ENCODE results near the gene BANF1. TPM values are rescaled to one million over a fixed set of nuclear protein-coding genes. Genes with fewer than 3 reads are reported as not detected.
A peak's percentile ranks its signal among the peaks of the same experiment; 100 is the strongest.

Gene BANF1
- total and polyA plus RNA-seq, 9 of the 15 experiments (the other 6 are each of a cell fraction or from before 2014, with no cell fraction given) = 108 to 651 (median 263) TPM

DNA sequence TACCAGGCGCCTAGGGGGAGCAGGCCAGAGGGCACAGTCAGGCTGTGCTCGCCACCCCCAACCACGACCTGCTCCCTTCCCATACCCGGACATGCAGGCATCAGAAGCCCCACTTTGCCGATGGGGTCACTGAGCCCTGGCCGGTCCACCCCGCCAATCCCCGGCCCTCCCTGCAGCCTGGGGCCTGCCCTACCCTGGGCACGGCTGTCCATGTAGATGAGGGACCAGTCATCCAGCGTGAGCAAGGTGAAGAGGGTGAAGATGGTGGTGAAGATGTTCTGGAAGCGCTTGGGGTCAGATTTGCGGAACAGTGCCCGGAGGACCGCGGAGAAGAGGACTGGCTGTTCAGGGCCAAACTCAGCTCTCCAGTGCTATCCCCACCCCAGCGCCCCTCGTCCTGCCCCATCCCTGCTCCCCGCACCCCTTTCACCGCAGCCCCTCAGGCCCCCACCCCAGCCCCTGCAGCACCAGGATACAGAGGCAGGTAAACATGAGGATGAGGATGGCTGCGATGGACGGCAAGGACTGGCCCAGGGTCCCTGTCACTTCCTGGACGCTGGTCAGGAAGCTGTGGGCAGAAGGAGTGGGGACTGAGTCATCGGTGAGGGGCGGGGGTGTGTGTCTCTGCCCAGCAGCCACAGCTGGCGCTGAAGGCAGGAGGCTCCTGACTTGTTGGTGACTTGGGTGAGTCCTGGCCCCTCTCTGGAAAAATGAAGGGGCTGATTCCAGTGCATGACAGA lies 18.5 kb downstream of the BANF1 start:
- intact Hi-C loops (cut with micrococcal nuclease) = no loop called here
- peak; percentile 82 for FAIRE-seq
- TF ChIP-seq ATF3 (IDR thresholded peaks at IDR 0.05) (peak; percentile 87), ATF3 (CRISPR knock-in tag; conservative IDR thresholded peaks at IDR 0.05) (no peak), ELF2 (CRISPR knock-in tag; IDR thresholded peaks at IDR 0.05) (no peak), ZKSCAN3 (CRISPR knock-in tag; IDR thresholded peaks at IDR 0.05) (no peak), DMBX1 (CRISPR knock-in tag; IDR thresholded peaks at IDR 0.05; ENCODE audit: borderline replicate concordance) (no peak), LARP7 (IDR thresholded peaks at IDR 0.05) (no peak), GABPA (tag; conservative IDR thresholded peaks at IDR 0.05; ENCODE audit: low read depth) (peak; percentile 47), NFE2 (IDR thresholded peaks at IDR 0.05; ENCODE audit: low read depth) (peak; percentile 50; the same call in 1 of the 2 replicates), RBFOX2 (IDR thresholded peaks at IDR 0.05; ENCODE audit: low read depth, low read length) (peak; percentile 54; the same call in 1 of the 2 replicates), MYNN (IDR thresholded peaks at IDR 0.05) (peak; percentile 68; the same call in 1 of the 2 replicates), MYNN (CRISPR knock-in tag; IDR thresholded peaks at IDR 0.05) (no peak), TAF7 (tag; IDR thresholded peaks at IDR 0.05) (no peak), LCOR (CRISPR knock-in tag; IDR thresholded peaks at IDR 0.05) (no peak), CTBP1 (IDR thresholded peaks at IDR 0.05; ENCODE audit: borderline replicate concordance) (peak; percentile 34; the same call in 1 of the 2 replicates), POLR2AphosphoS2 (IDR thresholded peaks at IDR 0.05; ENCODE audit: low read length) (no peak), ARID1B (IDR thresholded peaks at IDR 0.05) (peak; percentile 64), POLR2G (IDR thresholded peaks at IDR 0.05; ENCODE audit: low read depth, low read length) (peak; percentile 49)
- TF ChIP-seq, protein P1, sequence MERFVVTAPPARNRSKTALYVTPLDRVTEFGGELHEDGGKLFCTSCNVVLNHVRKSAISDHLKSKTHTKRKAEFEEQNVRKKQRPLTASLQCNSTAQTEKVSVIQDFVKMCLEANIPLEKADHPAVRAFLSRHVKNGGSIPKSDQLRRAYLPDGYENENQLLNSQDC (CRISPR knock-in tag; IDR thresholded peaks at IDR 0.05) = no peak
- TF ChIP-seq, protein P2, sequence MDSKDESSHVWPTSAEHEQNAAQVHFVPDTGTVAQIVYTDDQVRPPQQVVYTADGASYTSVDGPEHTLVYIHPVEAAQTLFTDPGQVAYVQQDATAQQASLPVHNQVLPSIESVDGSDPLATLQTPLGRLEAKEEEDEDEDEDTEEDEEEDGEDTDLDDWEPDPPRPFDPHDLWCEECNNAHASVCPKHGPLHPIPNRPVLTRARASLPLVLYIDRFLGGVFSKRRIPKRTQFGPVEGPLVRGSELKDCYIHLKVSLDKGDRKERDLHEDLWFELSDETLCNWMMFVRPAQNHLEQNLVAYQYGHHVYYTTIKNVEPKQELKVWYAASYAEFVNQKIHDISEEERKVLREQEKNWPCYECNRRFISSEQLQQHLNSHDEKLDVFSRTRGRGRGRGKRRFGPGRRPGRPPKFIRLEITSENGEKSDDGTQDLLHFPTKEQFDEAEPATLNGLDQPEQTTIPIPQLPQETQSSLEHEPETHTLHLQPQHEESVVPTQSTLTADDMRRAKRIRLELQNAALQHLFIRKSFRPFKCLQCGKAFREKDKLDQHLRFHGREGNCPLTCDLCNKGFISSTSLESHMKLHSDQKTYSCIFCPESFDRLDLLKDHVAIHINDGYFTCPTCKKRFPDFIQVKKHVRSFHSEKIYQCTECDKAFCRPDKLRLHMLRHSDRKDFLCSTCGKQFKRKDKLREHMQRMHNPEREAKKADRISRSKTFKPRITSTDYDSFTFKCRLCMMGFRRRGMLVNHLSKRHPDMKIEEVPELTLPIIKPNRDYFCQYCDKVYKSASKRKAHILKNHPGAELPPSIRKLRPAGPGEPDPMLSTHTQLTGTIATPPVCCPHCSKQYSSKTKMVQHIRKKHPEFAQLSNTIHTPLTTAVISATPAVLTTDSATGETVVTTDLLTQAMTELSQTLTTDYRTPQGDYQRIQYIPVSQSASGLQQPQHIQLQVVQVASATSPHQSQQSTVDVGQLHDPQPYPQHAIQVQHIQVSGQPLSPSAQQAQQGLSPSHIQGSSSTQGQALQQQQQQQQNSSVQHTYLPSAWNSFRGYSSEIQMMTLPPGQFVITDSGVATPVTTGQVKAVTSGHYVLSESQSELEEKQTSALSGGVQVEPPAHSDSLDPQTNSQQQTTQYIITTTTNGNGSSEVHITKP (IDR thresholded peaks at IDR 0.05; ENCODE audit: partially characterized antibody) = peak; percentile 73

More for the DNA sequence above, 18.5 kb downstream of the BANF1 start:
- no peaks in the 10 kb centered on the region for H3K9me3 ChIP-seq (replicated peaks; ENCODE audit: control insufficient read depth, insufficient read depth, low read depth, low read length)
- H2AFZ ChIP-seq (ENCODE audit: low read depth, low read length) = peak overlapping the region; percentile 47
- DNase-seq (ENCODE audit: extremely low read depth in 1 of 4, low spot score in 3 of 4) (peak; percentile 60 to 76 (median 64)), ATAC-seq (peak; percentile 52)
- H3K27me3 ChIP-seq (ENCODE audit: control insufficient read depth in 2 of 2, insufficient read depth in 2 of 2, low read length in 2 of 2) = no peaks in the 10 kb centered on the region
- BruUV-seq (replicated peaks) = no TSS peak
- no peaks in the 10 kb centered on the region for H4K20me1 ChIP-seq (replicated peaks; ENCODE audit: control insufficient read depth, insufficient read depth, low read length)
- CTCF ChIA-PET (ENCODE audit: low intra/inter-chr PET ratio) = interaction anchor here (0.7 to 1.3 kb wide), 3 partner anchors 25 to 136 kb away, joined by 3 to 4 read pairs (median 4); no protein-coding TSS in a partner anchor
- H3K4me3 ChIP-seq = no peak overlapping the region
- peaks cover 5% of the 10 kb centered on the region for H3K9me1 ChIP-seq (ENCODE audit: control insufficient read depth, insufficient read depth, low read length)
- POLR2A ChIA-PET = interaction anchor here (0.6 to 2.7 kb wide), 5 partner anchors 12 to 527 kb away, joined by 3 to 8 read pairs (median 3); no protein-coding TSS in a partner anchor
- no peak overlapping the region; the same call in 2 of the 3 replicates for H3K27ac ChIP-seq (ENCODE audit: extremely low read depth, low read depth, low read length)
- H3K9ac ChIP-seq (ENCODE audit: insufficient read depth in 1 of 2, low read depth in 2 of 2, low read length in 2 of 2) = peak overlapping the region in 1 of 2 experiments; percentile 75; a peak in 2 of 4 replicates
- peaks cover 21 to 67% of the 10 kb centered on the region in 2 experiments for H3K4me1 ChIP-seq (replicated peaks in 1 of 2; ENCODE audit: control insufficient read depth in 2 of 2, insufficient read depth in 2 of 2, low read length in 2 of 2)
- no peaks in the 10 kb centered on the region for H3K36me3 ChIP-seq (ENCODE audit: control insufficient read depth, insufficient read depth, low read length)
- 56% methylated on average over 19 of the region's 25 CpGs for WGBS (ENCODE audit: insufficient coverage, low coverage, missing lambda C conversion rate)
- in situ Hi-C loops (cut with MboI) = no loop called here
- 0 out of 2 replicates have a peak overlapping the region, but pooled peaks have one; percentile 9 for H3K4me2 ChIP-seq (ENCODE audit: insufficient read depth, low read length)
- no peaks in the 10 kb centered on the region for H3K79me2 ChIP-seq (ENCODE audit: control insufficient read depth, insufficient read depth, low read length)
